Glomerular visceral epithelial cell (primary cell): ENCODE measurements around the gene C18orf63.
"Not testable (repeated sequence)": the region's sequence is repeated elsewhere in the genome, so short reads cannot be mapped to it uniquely, and the experiment has no call there.

Source experiments
- DNase-seq: peaks from one replicate; pipeline ENCODE4 v3.0.0-alpha.2; 2016; ENCODE audit errors: extremely low spot score

Gene C18orf63

GRCh38 chr18:74315464-74316256 lies at the start of gene C18orf63:
Gene C18orf63 (plus strand): TSS chr18:74315839. CDS start chr18:74317866, 2,027 bp downstream.
- DNase-seq = no peak

DNA sequence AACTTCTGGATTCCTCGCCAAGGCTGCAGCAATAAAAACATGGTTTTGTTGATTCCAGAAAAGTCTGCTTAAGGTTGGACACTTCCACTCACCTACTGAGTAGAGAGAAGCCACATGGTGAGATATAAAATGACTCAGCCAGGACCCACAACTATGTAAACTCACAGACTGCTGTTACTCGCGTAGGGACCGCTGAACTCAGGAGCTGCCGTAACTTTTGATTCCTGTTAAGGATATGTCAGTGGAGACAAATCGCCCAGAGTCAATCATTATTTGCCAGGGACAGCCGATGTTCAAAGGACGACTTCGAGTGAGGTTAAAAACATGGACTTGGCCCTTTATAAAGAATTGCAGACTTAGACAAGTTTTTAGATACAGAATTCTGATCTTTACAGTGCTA lies 49.5 kb upstream of the C18orf63 start:
- peak; percentile 65 for DNase-seq

GRCh38 chr18:74268175-74268574 lies 47.5 kb upstream of the C18orf63 start:
- no peak for DNase-seq

DNA sequence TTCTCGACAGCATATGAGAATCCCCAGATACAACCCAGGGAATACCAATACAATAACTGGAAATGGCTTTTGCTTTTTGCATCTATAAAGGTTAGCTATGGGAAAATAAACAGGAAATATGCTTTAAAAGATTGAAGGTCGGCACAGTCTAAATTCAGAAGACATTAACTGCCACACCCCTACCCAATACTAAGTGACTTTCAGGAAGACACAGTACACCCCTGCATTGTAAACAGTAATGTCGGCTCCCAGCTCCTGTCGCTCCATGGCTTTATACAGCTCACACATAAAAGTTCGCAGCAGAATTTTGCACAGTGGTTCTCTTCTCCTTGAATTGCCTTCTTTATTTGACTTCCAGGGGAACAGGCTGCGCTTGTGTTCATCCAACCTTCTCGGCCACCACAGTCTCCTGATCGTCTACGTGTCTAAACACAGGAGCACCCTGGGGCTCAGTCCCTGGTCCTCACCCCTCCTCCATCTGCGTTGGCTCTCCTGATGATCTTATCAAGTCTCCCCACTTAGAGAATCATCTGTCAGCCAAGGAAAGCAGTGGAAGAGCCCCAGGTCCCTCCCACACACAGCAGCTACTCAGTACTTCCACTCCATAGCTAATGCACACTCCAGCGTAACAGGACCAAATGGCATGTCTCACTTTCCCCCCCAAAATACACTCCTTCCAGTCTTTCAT lies 46.6 kb upstream of the C18orf63 start:
- no peak for DNase-seq

DNA sequence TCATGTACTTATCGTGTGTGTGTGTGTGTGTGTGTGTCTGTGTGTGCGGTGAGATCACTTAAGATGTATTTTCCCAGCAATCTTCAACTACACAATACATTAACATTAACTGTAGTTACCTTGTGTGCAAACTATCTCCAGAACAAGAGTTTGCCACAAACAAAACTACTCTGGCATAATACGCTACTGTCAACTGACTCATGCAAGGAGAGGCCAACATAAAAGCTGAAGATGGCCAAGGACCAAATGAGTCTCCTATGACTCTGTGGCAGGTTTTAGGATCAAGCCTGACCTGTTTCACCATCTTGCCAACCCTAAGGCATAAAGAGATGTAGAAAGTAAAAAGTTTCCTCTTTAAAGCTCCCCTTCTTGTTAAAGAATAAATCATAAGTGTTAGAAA lies 44.0 kb upstream of the C18orf63 start:
- no peak for DNase-seq

GRCh38 chr18:74273394-74273793 lies 42.2 kb upstream of the C18orf63 start:
- no peak for DNase-seq

GRCh38 chr18:74274700-74275099 lies 40.9 kb upstream of the C18orf63 start:
- no peak for DNase-seq

DNA sequence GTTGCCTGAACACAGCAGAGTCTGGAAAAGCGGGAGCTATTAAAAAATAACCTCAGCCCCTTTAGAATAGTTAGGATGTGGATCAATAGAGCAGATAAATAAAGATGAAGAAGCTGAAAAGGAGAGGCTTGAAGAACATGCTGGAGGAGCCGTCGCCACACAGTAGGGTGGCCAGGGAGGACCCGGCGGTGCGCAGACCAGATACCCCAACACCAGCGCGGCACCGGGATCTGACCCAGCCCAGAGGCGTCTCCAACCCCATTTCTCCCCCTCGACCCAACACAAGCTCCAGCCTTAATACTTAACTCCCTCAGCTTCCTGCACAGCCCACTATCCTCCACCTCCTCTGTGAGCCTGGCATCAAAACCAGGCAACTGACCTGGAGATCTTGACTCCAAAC lies 39.9 kb upstream of the C18orf63 start:
- no peak for DNase-seq

DNA sequence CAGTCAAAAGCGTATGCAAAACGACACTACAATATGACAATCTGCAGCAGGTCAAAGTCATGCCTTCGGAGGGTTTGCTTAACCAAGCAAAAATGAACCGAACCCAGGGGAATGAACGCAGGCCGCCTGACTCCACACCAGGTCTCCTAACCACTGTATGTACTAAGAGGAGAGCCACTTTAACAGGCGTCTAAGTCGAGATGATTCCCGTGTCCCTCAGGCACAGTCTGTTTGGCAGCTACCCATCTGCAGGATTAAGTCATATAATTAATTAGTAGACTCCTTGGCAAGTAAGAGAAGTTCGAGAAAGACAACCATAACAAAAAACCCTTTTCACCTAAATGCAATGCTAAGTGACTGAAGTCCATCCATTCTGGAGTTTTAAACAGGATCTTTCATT lies 39.0 kb upstream of the C18orf63 start:
- DNase-seq = no peak

- DNase-seq = no peak
Observed at GRCh38 chr18:74277296-74277695, 38.3 kb upstream of the C18orf63 start.

DNA sequence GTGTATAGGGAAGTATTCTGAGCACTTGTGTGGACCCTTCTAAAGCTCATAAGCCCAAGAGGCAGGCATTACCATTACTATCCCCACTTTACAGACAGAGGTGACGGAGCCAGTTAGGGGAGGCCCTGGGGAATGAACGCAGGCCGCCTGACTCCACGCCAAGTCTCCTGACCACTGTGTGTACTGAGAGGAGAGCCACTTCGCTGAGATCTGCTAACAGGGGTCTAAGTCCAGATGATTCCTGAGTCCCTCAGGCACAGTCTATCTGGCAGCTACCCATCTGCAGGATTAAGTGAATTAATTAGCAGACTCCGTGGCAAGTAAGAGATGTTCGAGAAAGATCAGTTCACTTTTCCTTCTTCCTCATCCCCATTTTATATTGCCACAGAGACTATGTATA lies 37.6 kb upstream of the C18orf63 start:
- DNase-seq = no peak

DNA sequence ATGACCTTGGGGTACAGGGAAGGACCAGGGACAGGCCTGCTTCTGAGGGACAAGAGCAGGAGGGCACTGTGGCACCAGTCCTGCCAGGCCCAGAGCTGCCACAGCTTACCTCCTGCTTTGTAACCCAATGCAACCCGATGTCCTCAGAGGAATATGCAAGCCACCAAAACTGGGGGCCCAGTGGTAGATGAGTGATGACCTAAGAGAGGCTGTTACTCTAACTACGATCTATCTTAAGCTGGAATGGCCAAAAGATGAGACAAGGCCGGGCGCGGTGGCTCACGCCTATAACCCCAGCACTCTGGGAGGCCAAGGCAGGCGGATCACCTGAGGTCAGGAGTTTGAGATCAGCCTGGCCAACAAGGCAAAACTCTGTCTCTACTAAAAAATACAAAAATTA lies 36.7 kb upstream of the C18orf63 start:
- DNase-seq = no peak

DNA sequence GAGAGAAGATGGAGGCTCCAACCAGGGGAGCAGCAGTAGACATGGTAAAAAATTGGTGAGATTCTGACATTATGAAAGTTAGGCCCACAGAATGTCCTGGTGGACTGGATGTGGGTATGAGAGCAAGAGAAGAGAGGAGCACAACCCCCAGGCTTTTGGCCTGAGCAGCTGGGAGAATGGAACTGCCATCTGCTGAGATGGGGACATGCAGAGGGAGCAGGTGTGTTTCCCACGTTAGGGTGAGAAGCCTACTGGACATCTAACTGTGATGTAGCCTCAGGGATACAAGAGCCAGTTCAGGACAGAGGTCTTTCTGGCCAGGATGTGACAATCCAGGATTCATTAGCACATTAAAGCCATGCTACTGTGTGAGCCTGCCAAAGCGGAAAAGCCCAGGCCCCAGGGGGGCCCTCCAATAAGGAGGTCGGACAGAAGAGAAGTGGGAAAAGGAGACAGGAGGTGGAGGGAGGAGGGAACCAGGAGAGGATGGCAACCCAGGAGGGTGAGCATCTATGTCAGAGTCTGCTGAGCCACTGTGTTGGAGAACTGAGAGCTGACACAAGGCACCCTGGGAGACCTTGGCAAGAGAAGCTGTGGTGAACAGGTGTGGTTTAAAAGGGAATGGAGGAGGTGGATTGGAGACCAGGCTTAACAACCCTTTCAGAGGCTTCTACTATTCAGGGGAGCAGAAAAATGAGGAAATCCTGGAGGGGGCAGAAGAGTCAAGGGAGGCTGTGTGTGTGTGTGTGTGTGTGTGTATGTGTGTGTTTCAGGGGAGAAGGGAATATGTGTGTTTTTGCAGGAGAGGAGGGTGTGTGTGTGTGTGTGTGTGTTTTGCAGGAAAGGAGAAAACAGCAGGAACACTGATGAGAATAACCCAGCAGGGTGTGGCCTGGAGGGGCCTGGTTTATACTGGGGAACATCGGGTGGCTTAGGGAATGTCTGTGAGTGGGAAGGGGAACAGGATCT lies 34.3 kb upstream of the C18orf63 start:
- no peak for DNase-seq

DNA sequence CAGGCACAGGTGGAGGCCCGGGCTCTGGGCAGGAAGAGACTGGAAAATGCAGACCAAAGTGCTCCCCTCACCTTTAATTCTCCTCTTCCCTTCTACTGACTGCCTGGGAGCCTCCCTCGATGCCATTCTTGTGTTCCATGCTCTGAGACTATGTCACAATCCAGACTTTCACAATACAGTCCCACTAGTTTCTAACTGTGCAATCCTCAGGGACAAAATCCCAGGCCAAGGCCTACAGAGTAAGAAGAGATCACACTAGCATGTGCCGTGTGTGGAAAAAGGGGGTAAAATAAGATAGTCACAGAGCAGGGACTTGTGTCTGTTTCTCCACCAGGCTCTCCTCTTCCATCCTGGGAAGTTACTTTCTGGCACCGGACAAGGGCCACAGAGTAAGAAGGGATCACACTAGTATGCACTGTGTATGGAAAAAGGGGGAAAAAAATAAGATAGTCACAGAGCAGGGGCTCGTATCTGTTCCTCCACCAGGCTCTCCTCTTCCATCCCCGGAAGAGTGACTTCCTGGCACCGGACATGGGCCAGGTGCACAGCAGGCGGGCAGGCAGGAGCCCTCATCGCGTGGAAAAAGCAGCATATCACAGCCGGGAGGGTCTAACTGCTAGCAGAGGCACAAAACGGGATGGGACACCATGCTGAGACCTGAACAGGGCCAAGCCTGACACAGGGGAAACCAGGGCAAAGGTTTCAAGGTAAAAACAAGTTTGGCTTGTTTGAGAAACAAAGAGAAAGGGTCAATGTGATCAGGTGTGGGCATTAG lies 33.5 kb upstream of the C18orf63 start:
- DNase-seq = no peak

- DNase-seq = no peak
Observed at GRCh38 chr18:74282755-74283554, 32.7 kb upstream of the C18orf63 start.

DNA sequence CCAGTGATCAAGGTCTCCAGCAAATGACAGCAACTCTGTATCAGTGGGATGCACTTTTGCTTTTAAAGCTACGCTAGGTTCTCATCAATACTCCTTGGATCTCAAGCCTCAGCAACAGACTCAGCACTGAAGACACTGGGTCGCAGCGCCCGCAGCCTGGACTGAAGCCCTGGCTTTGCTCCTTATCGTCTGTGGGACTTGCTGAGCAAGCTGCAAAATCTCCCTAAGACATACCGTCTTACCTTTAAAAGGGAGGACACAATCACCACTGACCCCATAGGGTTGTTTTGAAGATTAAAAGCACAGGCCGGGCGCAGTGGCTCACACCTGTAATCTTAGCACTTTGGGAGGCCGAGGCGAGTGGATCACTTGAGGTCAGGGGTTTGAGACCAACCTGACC lies 32.0 kb upstream of the C18orf63 start:
- no peak for DNase-seq

GRCh38 chr18:74284191-74284979 lies 31.3 kb upstream of the C18orf63 start:
- DNase-seq = no peak

DNA sequence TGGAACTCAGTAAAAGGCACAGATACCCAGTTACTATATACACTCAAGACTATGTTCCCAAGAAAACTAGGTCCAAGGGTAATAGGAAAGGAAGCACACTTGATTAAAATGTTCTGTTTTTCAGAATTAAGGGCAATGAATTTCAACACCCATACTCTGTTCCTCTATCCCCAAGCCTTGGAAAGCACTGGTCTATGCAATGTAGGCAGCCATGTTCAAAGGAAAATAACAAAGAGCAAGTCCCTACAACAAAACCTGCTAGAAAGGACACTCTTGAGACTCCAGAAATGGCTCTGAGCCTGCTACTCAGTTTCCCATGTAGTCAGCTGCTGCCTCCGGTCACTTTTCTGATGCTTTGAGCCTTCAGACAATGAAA lies 30.7 kb upstream of the C18orf63 start:
- DNase-seq = no peak

DNA sequence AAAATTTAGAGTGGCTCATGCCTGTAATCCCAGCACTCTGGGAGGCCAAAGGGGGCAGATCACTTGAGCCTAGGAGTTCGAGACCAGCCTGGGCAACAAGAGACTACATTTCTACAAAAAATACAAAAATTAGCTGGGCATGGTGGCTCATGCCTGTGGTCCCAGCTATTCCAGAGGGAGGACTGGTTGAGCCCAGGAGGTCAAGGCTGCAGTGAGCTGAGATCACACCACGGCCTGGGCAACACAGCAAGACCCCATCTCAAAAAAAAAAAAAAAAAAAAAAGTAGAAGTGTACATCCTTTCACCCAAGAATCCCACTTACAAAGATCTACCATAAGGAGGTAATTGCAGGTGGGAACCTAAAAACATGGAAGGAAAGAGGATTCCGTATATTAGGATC lies 30.1 kb upstream of the C18orf63 start:
- not testable (repeated sequence) for DNase-seq
